RKO (cell line): ENCODE results near the gene RIOK3.
"Not testable (repeated sequence)": the region's sequence is repeated elsewhere in the genome, so short reads cannot be mapped to it uniquely, and the experiment has no call there.

Experiments used
- DNase-seq: peaks from one replicate; pipeline ENCODE4 v3.0.0-alpha.2; 2016; ENCODE audit warnings: low spot score

RIOK3 gene

DNA sequence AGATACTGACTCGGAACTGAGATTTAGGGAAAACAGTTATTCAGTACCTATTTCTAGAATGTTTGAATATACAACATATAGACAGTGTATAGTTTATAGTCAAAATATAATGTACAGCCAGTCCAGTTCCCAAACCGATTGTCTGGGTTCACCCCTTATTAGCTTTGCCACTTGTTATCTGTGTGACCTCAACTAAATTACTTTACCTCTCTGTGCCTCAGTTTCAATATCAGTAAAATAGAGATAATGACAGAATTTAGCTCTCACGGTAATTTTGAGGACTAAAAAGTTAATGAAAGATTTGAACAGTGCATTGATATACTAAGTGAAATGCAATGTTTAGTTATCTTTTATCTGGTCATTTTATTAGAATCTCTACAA is 750 bp upstream of the RIOK3 start:
- DNase-seq = no peak

DNA sequence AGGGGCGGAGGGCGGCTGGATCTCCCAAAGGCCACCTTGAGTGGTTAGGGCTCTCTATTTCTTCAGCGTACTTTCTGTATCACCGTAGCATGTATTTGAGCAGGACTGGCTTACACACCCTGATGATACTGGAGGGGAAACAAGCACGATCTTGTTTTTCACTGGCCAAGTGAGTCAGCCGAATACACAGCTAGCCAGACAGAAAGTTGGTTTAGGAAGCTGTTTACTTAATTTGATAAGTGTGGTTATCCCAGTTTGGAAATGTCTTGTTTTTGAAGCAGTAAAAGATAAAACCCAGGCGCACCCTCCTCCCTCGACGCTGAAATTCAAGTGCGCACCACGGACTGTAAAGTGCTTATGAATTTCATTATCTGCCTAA is 582 bp downstream of the RIOK3 start:
- DNase-seq = peak; percentile 81

DNA sequence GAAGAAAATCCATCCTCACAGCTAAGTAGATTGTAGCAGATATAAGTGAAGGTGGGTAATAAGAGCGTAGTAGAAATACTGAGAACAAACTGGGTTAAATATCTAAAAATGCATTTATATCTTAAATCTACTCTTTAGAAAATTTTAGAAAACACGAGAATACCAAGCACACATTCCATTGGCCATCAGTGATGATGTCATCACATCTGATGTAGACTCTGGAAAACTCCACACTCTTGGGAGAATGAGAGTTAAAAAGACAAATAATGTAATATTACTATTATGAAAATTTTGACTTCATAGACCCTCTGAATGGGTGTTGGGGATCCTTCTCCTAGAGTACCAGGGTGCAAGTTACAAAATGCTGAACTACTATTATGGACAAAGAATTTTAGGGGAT is 3.7 kb downstream of the RIOK3 start:
- DNase-seq = no peak

DNA sequence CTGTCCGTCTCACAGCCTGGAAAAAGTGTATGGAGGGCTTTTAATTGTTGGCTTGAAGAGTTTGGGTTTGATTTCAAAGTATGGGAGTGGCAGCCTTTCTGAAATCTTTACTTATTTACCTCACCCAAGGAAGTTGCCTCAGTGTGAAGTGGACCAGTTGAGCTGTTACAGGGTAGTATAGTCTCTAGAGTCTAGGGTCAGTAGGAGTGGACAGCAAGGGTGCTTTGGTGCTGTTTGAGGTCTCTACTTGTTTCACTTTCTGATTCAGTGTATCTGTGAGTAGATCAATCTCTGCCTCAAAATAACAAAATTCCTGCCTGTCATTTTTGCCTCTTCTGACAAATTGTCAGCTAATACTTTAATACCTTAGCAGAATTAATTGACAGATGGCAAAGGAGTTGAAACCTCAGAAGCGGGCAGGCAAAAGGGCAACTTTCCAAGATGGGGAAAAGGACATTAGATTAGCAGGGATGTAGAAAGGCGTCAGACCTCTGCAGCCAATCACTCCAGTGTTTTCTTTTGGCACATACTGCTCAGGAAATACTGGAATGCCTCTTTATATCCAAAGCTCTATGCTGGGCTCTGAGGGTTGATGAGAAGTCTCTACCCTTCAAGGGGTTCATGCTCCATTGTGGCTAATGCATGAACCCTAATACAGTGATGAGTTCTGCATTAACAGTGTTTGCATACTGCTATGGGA is 5.9 kb downstream of the RIOK3 start:
- no peak for DNase-seq

DNA sequence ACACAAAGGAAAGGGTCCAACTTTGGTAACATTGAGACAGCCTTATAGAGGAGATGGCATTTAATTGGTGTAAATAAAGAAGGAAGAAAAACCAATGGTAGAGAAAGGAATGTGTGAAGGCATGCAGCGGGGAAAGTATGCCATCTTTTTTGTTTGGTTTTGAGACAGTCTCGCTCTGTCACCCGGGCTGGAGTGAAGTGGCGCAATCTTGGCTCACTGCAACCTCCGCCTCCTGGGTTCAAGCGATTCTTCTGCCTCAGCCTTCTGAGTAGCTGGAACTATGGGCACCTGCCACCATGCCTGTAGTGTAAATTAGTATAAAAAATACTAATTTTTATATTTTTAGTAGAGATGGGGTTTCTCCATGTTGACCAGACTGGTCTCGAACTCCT is 6.4 kb downstream of the RIOK3 start:
- DNase-seq = no peak

DNA sequence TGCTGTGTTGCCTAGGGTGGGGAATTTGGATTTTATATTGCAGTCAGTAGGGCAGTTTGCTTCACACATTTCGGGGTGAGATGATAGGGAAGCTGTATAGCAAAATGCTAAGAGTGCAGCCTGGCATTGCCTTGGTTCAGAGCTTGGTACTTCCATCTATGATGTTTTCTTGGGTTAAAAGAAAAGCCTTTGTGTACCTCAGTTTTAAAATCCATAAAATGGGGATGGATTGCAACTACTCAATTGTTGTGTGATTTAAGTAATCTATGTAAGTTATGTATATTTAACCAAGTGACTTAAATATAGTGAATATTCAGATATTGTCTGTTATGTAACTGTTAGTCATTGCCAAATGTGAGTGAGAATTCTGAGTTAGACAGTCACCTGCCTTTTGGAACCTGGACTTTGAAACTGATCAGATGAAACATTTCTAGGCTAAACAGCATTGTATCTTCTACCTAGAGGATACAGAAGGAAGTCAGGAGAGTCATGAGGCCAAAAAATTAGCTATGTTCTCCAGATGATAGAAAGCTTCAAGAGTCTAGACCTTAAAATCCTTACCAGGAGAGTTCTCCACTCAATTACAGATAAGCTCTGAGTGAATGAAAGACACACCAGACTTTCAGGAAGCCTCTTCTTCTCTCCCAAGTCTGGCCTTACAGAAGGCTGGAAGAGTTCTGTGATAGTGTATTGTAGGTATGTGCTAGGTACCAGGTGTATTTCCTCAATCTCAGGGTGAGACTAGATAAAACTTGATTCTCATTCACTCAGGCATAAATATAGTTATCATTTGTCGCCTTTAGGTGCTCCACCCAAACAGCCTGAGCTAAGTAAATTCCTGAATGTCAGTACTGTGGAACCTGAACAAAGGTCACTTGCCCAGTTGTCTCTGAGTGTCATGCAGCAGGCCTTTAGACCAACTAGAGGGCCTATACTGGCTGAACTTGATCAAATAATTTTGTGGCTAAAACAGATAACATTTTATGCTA is 7.5 kb downstream of the RIOK3 start:
- no peak for DNase-seq

DNA sequence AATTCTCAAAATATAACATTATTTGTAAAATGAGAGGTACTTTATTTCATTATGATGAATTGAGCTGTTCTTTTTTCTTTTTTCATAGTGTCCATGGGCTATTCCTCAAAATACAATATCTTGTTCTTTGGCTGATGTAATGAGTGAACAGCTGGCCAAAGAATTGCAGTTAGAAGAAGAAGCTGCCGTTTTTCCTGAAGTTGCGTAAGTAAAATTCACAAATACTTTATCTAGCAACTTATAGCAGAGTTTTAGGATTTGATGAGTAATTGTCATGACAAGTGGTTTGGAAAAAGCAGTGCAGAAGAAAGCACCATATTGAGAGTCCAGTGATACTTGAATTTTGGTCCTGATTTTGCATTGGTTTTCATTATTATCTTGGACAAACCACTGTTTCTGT is 9.8 kb downstream of the RIOK3 start:
- DNase-seq = no peak

DNA sequence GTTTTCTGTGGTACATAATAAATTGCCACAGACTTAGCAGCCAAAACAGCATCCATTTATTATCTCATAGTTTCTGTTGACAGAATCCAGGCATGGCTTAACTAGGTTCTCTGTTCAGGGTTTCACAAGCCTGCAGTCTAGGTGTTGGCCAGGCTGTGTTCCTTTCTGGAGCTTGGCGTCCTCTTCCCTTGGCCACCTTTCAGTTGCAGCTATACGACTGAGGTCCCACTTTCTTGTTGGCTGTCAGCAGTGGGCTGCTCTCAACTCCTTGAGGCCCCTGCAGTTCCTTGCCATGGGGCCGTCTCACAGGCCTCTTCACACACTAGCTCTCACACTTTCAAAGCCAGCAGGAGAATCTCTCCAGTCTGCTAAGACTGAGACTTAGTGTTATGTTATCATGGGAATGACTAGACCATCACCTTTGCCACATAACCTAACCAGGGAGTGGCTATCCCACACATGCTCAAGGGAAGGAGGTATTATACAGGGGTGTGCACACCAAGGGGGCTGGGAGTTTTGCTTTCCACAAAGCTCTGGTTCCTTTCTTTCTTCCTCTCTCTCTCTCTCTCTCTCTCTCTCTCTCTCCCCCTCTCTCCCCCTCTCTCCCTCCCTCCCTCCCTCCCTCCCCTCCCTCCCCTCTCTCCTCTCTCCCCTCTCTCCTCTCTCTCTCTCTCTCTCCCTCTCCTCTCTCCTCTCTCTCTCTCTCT is 15.8 kb downstream of the RIOK3 start:
- no peak for DNase-seq

DNA sequence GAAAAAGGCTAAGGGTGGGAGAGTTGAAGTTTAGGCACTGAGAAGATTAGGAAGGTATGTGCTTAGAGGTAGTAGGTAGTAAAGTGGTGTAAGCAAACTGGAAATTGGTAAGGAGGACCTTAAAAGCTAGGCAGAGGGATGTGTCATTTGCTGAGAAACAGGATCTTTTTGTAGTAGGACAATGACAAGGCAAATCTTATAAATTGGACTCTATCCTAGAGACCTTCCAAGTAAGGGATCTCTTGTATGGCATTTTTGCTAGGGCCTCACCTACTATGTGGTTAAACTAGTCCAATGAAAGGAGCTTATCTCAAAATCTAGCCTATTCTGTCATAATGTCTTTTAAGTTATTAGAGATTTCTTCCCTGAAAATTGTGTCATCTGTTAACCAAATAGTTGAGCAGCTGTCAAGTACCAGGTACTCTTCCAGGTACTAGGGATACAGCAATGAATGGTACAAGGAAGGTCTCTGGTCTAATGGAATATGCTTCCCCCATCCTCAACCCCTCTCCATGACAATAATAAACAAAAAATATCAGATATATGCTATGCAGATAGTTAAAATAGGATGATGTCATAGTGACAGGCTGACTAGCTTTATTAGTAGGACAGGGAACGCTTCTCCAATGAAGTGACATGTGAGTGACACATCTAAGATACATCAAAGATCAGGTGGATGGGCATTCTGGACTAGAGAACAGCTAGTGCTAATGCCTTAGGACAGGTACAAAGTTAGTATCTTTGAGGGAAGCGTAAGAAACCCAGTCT is 17.7 kb downstream of the RIOK3 start:
- DNase-seq = no peak

DNA sequence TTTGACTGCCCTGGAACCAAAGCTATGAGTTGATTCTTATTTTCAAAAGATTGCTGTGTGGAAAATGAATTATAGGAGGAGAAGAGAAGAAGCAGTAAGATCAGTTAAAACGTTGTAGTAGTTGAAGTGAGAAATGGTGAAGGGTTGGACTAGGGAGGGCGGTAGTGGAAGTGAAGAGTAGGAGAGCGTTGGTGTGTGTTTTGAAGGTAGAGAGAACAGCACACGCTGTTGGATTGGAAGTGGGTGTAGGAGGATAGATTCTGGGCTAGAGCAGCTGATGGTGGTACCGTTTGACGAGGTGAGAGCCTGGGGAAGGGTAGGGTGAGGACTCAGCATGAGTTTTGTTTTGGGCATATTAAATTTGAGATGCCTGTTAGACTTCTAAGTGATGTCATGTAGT is 18.4 kb downstream of the RIOK3 start:
- DNase-seq = no peak

DNA sequence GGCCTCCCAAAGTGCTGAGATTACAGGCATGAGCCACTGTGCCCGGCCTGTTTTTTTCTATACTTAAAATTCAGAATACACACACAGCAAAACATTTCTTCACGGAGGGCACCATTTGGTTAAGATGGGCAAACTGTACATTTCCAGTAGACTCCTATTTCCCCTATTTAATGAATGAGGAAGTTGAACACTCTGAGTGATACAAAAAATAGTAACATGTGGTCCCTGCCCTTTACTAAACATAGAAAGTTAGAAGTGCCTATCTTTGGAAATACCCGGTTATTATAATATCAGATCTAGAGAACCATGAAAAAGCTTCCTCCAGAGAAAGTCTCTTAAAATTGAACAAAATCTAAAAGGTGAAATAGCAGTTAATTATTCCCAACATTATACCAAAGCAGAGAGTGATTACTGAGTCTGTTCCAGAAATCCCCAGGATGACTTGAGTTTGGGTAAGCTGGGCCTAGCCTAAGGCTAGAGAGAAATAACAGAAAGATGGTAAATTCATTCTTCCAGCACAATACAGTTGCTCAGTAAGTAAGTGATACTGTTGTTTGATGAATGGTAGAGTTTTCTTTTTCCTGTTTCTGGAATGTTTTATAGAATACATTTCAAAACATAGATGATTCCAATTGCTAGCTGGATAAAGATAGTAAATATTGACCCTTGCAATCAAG is 26.9 kb downstream of the RIOK3 start:
- no peak for DNase-seq

DNA sequence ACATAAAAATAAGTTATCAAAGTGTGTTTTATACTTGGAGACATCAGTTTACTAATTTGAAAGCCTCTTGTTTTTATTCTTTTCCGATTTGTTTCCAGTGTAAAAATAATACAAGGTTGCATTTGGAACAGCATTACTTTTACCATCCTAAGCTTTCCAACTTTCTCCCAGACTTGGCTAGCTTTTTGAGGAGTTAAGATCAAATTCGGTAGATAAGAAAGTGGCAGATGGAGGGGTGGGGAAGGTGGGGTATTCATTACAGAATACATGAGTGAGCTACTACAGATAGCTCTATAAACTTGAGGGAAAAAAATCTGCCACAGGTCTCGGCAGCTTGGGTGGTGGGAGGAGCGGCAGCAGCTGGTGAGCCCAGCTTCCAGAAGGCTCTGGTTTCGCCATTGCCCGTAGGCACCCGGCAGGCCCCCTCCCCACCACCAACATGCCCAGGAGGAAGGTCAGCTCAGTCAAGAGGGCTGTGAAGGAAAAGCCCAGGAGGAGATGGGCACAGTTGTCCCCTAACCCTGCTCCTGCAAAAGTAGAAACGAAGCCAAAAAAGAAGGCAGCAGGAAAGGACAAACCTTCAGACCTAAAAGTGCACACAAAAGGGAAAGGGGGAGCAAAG is 31.6 kb downstream of the RIOK3 start:
- DNase-seq = no peak

DNA sequence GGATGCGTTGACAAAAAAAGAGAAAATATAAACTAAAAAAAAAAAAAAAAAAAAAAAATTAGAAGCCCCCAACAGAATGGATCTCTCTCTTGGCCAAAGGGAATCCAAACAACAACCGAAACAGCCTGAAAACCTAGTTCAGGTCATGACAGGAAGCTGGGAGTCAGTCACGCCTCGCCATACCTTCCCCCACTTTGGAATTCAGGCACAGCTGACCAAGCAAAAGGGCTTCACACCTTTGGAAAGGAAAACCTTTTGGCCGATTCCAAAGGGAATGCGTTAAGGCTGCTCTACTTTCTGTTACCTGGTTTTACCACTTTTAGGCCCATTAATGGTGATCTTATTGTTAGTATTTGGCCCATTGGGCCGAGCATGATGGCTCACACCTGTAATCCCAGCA is 32.3 kb downstream of the RIOK3 start:
- DNase-seq = no peak

DNA sequence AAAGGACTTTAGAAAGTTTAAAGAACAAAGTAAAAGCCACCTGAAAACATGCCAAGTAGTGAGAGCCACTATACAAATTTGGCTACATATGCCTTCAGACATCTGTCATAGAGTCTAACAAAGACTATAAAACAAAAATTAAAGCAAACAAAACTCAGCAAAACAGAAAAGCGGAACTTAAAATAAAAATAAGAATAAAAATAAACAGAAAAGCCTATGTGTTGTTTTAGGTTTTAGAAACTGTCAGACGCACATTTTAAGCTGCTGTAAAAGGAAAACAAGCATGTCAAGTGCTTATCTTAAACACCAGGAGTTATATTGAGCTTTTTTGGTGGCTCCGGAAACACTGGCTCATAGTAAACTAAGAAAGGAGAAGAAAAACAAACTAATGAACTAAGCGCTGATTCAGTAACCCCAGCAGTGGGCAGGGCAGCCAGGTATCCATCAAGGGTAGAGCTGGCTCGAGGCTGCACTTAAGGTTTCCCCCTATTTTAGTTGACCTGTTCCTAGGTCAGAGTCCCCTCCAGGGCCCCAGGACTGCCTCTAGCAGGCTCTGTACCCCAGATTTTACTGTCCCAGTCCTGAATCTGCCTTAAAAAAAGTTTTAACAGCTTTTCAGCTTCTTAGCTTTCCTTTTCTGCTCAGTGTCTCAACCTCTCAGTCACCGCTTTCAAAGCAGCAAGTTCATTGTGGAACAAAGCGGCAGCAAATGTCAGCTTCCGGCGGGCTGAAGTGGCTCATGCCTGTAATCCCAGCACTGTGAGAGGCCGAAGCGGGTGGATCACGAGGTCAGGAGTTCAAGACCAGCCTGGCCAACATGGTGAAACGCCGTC is 34.9 kb downstream of the RIOK3 start:
- DNase-seq = no peak

DNA sequence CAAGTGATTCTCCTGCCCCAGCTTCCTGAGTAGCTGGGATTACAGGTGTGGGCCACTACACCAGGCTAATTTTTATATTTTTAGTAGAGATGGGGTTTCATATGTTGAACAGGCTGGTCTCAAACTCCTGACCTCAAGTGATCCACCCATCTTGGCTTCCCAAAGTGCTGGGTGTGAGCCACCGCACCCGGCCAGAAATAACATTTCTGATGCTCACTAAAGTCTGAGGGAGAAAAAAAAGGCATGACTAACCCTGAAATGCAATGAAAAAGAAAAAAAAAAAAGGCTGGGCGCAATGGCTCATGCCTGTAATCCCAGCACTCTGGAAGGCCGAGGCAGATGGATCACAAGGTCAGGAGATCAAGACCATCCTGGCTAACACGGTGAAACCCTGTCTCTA is 36.5 kb downstream of the RIOK3 start:
- DNase-seq = not testable (repeated sequence)

DNA sequence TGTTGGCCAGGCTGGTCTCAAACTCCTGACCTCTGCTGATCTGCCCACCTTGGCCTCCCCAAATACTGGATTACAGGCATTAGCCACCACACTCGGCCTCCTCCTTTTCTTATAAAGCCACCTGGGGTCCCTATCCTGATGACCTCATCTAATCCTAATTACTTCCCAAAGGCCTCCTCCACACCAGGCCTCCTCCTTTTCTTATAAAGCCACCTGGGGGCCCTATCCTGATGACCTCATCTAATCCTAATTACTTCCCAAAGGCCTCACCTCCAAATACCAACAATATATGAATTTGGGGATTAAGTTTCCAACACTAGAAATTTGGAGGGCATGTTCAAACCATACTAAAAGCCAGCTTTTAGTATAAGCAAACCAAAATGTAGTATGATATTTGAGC is 40.6 kb downstream of the RIOK3 start:
- no peak for DNase-seq

DNA sequence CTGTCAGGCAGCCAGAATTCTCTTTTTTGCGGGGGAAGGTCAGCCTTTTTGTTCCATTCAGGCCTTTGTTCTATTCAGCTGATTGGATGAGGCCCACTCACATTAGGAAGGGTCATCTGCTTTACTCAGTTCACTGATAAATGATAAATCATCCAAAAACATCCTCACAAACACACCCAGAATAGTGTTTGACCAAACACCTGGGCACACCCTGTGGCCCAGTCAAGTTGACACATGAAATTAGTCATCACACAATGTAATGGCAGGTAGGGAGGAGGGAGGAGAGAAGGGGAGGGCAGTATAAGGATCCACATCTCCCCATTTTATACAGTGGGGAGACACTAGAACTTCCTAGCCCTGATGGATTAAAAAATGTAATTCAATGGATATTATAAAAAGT is 41.9 kb downstream of the RIOK3 start:
- no peak for DNase-seq

DNA sequence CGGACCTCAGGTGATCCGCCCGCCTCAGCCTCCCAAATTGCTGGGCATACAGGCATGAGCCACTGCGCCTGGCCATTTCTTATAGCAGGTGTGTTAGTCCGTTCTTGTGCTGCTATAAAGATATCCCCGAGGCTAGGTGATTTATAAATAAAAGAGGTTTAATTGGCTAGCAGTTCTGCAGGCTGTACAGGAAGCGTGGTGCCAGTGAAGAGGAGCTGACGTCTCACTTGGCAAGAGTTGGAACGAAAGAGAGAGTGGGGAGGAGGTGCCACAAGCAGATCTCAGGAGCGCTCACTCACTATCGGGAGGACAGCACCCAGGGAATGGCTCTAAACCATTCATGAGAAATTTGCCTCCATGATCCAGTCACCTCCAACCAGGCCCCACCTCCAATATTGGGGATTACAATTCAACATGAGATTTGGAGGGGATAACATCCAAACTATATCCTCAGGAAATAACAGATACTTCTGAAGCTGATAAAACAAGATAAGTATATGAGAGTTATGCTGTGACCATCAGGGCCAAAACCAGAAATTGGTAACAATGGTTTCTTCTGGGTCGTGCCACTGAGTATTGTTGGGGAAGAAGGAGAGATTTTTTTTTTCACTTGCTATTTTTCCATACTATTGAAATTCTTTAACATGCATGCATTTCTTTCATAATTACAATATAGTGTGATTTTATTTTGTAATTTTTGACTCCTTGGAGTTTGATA is 42.8 kb downstream of the RIOK3 start:
- no peak for DNase-seq

DNA sequence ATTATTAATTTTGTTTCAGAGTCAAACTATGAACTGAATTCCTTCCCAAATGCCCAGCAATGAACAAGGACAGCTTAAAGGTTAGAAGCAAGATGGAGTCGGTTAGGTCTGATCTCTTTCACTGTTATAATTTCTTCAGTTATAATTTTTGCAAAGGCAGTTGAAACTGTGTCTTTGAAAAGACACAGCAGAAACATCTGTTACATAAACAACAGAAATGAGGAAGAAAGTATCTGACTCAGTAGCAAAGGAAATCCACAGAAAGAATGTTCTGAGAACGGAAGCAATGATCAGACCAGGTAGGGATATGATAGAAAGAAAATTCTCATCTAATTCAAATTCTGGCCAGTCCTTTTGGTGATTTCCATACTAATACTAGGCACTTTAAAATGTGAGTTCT is 45.0 kb downstream of the RIOK3 start:
- no peak for DNase-seq

DNA sequence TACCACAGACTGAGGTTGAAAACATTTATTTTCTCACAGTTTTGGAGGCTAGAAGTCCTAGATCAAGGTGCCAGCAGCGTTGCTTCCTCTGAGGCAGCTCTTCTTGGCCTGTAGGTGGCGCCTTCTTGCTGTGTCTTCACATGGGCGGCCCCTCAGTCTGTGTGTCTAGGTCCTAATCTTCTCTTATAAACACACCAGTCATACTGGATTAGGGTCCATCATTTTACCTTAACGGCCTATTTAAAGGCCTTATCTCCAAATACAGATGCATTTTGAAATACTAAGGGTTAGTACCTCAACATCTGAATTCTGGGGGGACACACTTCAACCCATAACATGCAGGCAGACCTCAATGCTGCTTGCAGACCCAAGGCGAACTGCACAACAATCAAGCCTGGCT is 45.8 kb downstream of the RIOK3 start:
- peak; percentile 85 for DNase-seq
